GM21367 (cell line): Measurements from ENCODE around the gene LBR.

Source experiments
- ATAC-seq: cut with Tn5 transposase; IDR thresholded peaks from one replicate; pipeline ENCODE4 v1.9.1; 2021; ENCODE audit not compliant: unreplicated experiment

Gene LBR

DNA sequence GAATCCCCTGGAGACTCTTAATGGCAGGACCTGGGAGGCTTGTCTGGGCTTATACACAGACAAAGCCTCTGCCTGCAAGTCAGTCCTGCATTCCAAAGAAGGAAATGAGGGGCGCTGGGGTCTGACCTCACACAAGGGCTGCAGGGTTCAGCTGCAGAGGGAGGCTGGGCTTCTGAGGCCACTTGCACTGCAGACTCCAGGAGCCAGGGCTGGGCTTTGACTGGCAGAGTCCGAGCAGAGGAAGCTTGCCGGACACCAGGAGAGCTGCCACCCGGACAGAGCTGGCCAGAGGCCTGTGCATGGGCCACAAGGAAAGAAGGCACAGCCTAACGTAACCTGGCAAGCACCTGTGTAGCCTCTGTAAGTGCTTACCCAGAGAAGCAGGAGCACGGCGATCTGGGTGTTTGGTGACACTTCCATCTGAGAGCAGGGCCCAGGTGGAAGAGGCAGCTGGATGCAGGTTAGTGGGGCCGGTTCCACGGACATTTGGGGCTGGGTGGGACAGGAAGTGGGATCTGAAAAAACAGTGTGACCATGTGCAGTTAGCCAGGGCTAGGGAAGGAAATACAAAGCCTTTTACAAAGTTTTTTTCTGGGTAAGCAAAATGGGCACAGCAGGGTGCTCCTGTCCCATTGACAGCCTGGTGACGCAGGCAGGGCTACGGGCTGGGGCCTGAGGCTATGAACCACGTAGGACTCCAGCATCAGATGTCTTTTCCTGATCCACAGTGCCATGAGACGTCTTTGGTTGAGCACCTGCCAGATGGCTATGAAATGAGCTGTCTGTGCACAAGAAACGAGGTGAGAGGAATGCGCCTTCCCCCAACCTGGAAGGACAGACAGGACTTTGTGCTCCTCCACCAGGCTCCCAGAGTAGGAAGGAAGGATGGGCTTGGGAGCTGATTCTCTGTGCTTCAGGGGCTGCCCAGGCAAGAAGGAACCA lies 37.3 kb upstream of the LBR start:
- ATAC-seq: no peak

DNA sequence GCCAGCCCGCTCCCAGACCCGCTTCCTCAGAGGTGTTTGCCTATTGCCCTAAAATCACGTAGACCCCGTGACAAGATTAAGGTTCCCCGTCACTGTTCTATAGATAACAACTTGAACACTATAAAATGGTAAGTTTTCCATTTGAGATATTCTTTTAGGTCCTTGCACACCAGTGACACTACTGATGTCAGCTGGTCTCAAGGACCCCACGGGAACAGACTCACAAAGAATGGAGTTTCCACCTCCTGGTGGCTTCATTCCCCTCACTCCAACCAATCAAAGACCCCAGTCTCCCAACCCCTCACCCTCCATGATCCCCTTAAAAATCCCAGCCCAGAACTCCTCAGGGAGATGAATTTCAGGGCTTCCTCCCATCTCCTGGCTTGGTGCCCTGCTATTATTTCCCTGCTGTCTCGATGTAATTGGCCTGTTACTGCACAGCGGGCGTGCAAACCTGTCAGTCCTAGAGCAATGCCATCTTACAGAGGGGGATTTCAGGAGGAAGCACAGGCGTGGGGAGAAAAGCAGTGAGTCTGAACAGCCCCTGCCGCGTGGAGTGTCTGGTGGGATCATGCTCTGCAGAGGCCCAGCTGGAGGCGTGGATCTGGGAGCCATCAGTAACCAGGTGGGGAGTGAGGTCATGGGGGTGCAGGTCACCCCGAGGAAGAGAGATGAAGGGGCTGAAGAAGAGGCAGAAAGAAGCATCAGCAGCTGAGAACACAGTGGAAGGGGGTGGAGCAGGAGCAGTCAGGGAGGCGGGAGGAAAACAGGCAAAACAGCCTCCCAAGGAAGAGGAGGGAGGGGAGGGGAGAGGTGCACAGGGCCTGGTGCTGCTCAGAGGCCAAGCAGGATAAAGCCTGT lies 35.1 kb upstream of the LBR start:
- no peak for ATAC-seq

DNA sequence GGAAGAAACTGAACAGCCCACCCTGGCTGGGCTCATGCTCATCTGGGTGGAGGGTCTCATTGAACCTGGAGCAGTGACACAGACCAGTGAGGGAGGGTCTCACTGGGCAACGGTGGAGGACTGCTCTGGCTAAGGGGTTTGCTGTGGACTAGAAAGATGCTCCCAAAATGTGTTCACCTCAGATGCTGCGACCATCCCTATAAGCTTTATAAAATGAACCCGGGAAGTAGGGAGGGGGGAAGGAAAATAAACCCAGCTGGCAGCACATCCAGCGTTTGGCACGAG lies 34.5 kb upstream of the LBR start:
- ATAC-seq: no peak

DNA sequence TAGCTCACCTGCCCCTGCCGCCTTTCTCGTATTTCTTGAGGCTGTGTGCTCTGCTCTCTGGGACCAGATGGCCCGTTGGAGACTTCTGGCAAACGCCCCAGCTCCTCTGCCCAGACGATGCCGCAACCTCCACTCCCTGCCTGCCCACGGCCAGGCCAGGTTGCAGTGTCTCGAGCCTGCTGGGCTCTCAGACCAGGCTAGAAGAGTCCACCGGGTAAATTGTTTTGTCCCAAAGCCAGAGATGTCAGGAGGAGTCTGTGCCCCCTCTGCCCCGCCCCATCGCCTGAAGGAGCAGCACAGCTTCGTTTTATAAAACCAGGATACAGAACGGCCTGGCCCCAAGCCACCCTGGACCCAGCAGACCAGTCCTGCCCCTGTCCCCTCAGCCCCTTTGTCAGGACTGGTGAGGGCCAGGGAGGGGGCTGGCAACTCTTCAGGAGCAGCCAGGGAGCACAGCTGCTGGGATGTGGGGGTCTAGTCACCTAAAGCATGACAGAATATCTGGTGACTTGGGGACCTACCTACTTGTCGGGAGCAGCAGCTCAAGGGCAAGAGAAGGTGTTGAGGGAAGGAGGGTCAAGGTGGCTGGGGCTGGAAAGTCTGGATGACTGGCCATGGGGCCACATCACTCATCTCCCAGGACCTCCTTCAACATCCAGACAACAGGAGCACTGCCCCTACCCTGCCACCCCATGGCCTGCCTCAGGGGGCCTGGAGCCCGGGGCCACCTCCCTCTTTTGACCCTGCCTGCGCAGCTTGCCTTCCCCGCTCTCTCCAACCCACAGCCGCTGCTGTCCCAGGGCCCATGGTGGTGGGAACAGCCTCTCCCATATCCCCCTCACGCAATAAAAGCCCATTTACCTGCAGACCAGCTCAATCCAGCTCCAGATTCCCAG lies 33.9 kb upstream of the LBR start:
- no peak for ATAC-seq

DNA sequence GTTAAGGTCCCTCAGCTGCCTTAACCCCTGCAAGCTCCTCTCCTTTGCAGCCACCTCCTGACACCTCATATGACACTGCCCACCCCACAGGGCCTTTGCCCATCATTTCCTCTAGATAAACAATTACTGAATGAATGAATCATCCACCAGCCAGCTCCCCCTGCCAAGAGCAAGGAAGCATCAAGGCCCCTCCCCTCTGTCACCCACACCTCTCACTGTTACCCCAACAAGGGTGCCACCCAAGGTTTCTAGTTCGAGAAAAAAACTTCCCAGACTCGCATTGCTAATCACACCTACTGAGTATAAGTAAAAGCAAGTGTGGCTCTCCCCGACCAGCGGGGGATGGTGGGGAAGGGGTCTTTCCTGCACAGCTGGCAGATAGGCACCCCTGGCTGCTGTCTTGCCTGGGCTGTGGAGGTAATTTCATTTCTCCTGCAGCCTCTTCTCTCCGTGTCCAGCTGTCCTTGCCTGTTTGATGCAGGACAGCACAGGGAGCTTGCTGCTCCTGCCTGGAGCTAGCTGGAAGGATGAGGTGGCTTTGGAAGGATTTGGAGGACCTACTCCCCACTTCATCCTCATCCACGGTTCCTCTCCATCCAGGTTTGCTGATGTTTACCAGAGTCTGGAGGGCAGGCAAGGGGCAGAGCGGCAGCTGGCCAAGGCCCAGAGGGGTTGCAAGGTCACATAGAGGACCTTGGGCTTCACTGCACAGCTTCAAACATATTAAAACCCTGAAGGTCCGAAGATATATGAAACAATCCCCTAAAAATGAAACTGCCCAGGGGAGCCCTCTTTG lies 33.1 kb upstream of the LBR start:
- no peak for ATAC-seq

DNA sequence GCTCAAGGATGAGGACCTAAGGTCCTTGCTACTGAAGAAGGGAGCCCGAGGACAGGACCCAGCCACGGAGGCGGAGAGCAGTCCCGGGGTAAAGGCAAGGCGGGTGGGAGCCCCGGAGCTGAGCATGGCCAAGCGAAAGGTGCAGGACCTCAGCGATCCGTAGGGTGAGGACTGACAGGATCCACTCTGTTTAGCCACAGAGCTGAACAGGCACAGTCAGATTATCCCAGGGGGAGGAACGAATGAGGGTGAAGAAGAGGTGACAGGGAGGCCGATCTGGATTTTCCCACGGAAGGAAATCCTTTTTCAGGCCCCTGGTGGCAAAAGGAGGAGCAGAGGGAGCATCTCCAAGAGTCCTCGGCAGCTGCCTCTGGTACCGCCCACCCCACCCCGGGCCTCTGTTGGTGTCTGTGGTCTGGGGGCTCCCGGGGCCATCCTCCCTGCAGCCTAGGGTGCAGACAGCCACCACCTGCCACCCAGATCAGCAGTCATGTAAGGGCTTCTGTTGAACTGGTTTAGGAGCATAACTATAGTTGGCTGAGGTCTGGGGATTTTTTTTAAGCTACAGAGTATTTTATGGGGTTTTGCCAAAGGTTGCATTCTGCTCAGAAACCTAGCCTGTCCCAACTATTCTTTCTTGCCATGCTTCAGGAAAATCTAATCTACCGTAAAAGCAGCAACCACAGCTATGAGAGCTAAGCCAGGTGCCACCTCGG lies 32.3 kb upstream of the LBR start:
- ATAC-seq: no peak

DNA sequence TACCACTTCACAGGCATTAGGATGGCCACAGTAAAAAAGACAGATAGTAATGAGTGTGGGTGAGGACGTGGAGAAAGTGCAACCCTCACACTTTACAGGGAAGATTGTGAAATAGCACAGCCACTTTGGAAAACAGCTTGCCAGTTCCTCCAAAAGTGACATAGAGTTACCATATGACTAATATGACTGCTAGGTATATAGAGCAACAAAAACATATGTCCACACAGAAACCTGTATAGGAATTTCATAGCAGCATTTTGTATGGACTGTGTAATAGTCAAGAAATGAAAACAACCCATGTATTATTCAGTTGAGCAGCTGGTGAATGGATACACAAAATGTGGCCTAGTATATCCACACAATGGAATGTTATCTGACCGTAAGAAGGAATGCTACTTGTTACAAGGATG lies 30.4 kb upstream of the LBR start:
- ATAC-seq: no peak

DNA sequence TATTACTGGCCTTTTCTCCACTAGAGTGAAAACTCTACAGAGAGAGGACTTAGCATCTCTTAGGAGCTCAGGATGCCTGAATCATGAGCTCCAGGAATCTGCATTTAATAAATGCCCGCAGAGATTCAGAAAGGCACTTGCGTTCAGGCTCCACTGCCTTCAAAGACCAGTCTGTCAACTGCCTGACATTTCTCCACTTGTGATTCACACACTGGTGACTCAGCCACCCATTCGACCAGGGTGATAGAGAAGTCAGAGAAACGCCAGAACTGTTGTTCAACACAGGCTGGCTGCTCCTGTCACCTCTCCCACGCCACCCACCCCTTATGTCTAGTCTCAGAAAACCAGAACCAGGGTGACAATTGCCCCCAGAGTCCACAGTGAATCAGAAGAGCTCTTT lies 26.9 kb upstream of the LBR start:
- no peak for ATAC-seq

DNA sequence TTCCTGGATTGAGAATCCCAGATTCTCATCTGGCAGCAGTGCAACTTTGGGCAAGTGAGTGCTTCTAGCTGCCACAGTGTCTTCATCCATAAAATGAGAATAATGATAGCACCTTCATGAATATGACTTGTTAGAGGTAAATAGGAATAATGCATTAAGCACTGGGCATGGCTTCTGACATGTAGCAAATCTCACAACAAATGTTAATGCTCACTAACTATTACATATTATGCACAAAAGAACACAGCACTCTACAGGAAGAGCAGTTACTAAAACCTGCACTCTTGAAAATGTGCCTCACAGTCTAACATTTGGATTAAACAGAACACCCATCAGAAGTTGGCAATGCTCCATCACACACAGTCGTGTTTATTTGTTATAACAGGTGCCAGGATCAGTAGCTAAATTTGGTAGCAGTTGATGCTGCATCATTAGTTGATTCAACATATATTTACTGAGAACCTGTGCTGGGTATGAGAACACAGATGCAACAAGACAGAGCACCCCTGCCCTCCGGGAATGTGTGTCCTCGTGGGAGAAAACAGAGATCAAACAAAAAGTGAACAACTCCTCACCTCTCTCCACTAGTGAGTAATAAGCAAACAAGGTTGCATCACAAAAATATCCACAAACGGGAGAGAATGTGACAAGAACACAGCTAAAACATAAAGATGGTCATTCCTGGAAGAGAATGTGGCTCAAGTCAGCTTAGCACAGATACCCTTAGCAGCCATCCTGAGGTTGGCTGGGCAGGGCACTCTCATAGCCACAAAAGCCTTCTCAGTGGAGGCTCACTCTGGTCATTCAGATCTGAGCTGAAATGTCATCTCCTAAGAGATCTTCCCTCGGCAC lies 26.2 kb upstream of the LBR start:
- ATAC-seq: no peak

DNA sequence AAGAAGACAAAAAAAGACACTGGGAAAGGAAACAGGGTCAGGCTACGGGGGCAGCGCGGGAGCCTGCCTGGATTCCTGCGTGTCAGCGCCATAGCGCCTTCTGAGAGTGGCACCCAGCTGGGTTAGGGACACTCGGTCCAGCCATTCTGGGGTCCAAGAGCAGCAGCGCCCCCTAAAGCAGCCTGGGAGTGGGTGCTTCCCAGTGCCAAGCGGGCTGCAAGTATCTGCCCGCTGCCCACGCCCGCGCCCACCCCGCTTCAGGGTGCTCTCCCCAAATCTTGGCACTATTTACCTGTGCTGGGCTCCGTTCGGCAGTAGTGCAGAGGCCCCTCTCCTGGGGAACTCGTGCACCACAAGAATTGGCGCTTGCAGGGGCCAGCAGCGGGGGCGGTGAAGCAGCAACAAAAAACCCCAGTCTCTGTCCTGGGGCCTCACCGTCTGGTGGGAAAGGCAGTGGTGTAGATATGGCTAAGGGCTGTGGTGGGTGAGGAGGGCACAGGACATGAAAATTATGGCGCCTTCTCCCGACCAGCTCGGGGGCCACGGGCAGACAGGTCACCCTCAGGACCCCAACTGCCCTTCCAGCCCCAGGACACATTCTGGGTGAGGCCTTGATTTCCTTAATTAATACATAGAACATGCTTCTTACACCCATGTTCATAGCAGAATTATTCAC lies 24.1 kb upstream of the LBR start:
- ATAC-seq: no peak

DNA sequence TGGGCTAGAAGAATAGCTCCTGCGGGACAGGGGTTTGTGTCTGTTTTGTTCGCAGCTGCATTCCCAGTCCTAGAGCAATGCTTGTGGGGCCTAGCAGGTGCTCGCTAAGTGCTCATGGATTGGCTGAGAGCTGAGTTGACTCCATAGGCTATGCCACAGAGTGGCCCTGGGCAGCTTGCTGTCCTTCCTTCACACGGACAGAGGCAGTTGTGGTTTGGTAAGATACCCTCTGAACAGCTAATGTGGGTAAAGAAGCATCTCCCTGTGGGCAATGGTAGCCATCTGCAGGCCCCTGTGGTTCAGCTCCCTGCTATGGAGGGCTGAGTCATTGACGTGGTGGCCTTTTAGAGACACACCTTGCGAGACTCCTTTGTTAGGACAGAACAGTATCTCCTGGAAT lies 23.5 kb upstream of the LBR start:
- no peak for ATAC-seq

DNA sequence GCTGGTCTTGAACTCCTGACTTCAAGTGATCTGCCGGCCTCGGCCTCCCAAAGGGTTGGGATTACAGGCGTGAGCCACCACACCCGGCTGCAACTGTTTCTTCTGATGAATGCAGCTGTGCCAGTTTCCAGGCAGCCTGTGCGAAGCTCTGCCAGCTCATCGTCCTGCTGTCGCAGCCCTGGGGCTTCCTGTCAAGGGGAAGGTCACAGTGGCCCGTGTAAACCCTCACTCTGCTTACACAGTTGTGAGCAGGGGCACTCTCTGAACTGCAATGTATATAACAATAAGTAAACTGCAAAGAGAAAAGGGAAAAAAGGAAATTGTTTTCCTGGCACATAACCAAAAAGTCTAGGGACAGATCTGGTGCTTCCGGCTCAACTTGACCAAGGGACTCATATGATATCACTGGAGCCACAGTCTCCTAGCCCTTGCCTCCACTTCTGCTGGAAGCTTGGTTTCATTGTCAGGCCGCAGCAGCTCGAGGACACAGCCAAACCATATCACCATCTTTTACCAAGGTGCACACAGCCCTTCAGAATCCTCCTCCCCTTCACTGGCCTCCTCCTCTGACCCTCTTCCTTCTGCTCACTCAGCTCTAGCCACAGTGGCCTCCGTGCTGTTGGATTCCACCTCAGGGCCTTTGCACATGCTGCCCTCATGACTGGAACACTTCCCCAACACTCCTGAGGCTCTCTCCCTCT lies 22.8 kb upstream of the LBR start:
- ATAC-seq: no peak

DNA sequence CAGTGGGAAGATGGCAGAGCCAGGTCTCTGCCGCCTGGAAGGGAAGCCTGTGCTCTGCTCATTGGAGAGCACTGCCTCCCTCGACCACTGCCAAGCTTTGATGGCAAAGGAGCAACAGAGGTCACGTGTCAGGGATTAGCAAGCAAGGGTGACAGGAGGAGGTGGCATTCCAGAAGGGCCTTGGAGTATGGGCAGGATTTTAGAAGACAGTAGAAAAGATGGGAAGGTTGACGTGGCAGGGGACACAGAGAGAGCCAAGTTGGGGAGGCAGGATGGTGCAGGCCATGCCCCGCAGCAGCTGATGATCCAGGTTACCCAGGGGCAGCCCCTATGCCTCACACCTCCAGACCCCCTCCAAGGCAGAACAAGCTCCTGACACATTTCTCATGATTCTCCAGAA lies 21.9 kb upstream of the LBR start:
- no peak for ATAC-seq

DNA sequence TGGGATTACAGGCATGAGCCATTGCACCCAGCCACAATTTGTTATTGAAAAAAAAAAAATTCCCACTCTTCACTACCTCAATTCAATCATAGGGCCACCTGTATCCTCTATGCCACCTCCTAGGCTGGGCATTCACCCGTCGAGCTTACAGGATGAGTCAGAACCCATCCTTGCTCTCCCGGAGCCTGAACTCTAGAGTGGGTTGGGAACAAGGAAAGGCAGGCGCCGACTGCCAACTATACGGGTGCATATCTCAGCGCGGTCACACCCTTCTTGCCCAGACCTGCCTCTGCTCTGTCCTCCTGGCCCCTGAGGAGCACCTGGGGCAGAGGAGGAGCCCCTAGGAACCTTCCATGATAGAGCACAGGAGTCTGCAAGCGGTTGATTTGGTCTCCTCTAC lies 21.4 kb upstream of the LBR start:
- ATAC-seq: no peak

DNA sequence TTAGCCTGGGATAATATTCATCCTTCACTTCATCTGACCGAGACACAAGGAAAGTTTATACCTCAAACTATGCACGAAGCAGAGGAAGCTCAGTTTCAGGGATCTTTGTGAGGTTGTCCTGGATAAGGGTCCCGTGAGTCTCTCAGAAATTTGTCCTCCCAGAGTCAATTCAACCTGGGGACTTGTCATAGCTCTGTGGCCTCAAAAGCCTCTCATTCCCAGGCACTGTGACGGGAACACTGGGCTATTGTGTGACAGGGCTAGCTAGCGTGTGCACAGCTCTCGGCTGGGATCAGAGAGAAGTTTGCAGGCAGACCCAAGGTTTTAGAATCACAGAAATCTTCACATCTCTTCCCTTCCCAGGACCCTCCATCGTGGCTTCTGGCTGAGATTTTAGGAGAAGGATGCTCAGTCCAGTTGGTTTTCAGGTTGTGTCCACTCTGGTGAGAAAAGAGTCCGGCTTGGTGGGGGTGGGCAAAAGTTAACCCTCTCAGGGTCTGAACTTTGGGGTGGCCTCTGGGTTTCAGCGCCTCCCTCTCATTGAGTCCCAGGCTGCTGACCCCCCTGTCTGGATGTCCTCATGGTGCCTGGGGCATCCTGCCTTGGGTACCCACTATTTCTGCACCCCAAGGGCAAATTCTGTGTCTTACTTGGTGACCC lies 20.4 kb upstream of the LBR start:
- ATAC-seq: no peak

DNA sequence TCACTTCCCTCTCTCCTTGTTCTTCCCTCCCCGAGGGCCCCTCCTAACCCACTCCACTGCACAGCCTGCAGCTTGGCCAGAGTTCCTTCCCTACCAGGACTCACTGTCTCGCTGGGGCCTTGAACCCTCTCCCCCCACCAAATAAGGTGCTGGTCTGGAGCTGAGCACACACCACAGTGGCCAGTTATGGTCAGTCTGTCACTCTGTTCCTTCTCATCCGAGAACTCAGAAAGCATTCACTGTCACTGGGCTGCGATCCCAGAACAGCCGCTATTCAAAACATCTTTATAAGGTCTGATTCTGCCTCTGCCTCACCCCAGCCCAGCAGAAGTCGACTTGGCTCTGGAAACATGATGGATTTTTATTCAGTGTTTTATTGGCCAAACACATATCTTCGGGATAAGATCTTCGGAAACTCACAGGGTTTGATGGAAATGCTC lies 19.8 kb upstream of the LBR start:
- no peak for ATAC-seq

DNA sequence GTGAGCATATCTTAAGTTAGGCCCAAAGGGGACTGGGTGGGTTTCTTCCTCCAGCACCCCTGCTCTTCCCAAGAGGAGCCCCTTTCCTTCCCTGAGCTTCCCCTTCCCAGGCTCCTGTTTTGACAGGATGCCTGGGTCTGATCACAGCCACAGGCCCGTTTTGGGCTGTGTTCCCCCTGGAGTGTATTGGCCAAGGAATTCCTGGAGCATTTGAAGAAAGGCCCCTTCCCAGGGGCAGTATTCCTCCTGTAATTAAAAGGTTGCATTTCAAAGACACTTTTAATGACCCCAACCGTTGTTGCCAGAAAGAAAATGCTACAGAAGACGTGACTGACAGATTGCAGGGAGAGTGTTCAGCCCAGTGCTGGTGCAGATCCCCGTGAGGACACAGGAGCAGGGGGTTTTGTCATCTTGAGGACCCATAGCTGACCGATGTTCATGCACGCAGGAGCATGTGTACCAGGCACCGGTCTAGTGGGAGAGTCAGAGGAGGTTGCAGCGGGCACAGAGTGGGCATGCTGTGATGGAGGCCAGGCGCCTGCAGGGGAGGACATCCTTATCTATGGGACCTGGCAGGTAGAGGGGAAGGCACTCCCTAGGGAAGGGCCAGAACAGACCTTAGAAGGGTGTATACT lies 19.3 kb upstream of the LBR start:
- no peak for ATAC-seq
